Uterus (tissue), 4 donors: ENCODE results near the gene ZNF217. TPM values are rescaled to one million over a fixed set of nuclear protein-coding genes. Genes with fewer than 3 reads are reported as not detected.
"Not testable (repeated sequence)": the region's sequence is repeated elsewhere in the genome, so short reads cannot be mapped to it uniquely, and the experiment has no call there.

Source experiments
- DNase-seq, 2 donors: peaks; one replicate each; pipeline ENCODE4 v3.0.0-alpha.2; 2019 to 2020
- H3K27ac ChIP-seq, 2 donors: fragments of 200-600 bp; sonication (generic); 1 replicate in 1 of 2; 2 replicates in 1 of 2; pipeline ENCODE4 v1.5.1; 2016 to 2018
- H3K27me3 ChIP-seq, 2 donors: fragments of 200-600 bp; sonication (generic); one replicate each; pipeline ENCODE4 v1.5.1; 2018 to 2019; ENCODE audit warnings: control low read depth in 1 of 2
- H3K36me3 ChIP-seq, 2 donors: fragments of 200-600 bp; sonication (generic); one replicate each; pipeline ENCODE4 v1.5.1; 2019; ENCODE audit warnings: control low read depth in 1 of 2
- H3K4me1 ChIP-seq, 2 donors: fragments of 200-600 bp; sonication (generic); one replicate each; pipeline ENCODE4 v1.5.1; 2018 to 2019; ENCODE audit warnings: control low read depth in 1 of 2
- H3K4me3 ChIP-seq, 2 donors: fragments of 200-600 bp; sonication (generic); 1 replicate in 1 of 2; 2 replicates in 1 of 2; pipeline ENCODE4 v1.5.1; 2018 to 2019; ENCODE audit warnings: mild to moderate bottlenecking in 1 of 2
- H3K9me3 ChIP-seq, 2 donors: fragments of 200-600 bp; sonication (generic); one replicate each; pipeline ENCODE4 v1.5.1; 2019; ENCODE audit warnings: control low read depth in 1 of 2
- POLR2A ChIP-seq, 2 donors: fragments of 450-650 bp; IDR thresholded peaks; one replicate each; pipeline ENCODE4 v1.6.1; 2016; ENCODE audit warnings: antibody characterized with exemption in 2 of 2, mild to moderate bottlenecking in 1 of 2, moderate library complexity in 1 of 2
- intact Hi-C: fragments of 100-400 bp; cut with DNase I; formaldehyde crosslinking; loops from one replicate; pipeline ENCODE4 v1.15.1; 2023; ENCODE audit warnings: low total_unique reads
- total RNA-seq, 4 donors: library from RNA; depleted of rRNA in 3 of 4; stranded (reverse); fragments of >200 nt in 3 of 4; gene quantifications; one replicate each; pipeline versions ENCODE4 v1.1.0 to v1.2.4, GENCODE V29; 2014 to 2023
- TF ChIP-seq, protein P1 (sequence below), 4 experiments: fragments of 200-600 bp in 2 of 4; fragments of 450-650 bp in 2 of 4; sonication (generic) in 2 of 4; IDR thresholded peaks; one replicate each; pipeline ENCODE4 v1.5.1; 2016 to 2019; ENCODE audit warnings: antibody characterized with exemption in 4 of 4, mild to moderate bottlenecking in 2 of 4, moderate library complexity in 1 of 4
- donor health status: DM: yes; HTN: yes; CAD: no.

Gene ZNF217
- total RNA-seq, 4 donors from 2014 or later, result 7.4 to 37.8 (median 18.4) TPM

DNA sequence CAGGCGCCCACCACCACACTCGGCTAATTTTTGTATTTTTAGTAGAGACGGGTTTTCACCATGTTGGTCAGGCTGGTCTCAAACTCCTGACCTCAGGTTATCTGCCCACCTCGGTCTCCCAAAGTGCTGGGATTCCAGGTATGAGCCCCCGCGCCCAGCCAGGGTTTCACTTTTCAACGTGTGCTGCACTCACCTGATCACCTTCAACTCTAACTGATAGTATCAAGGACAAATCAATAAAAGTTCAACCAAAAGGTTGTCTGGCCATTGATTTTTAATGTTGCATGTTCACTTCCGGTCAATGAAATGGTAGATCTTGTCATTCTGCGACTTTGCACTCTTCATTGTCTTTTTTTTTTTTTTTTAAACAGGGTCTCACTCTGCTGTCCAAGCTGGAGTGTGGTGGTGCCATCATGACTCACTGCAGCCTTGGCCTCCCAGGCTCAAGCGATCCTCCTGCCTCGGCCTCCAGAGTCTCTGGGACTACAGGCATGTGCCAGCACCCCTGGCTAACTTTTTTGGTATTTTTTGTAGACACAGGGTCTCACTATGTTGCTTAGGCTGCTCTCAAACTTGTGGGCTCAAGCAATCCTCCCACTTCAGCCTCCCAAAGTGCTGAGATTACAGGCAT lies 37.3 kb downstream of the ZNF217 start:
- H3K4me1 ChIP-seq, result no peaks in the 10 kb centered on the region
- no peak for DNase-seq
- intact Hi-C loops, result no loop called here
- no peaks in the 10 kb centered on the region for H3K36me3 ChIP-seq
- TF ChIP-seq POLR2A (IDR thresholded peaks at IDR 0.05), result no peak
- TF ChIP-seq, protein P1, sequence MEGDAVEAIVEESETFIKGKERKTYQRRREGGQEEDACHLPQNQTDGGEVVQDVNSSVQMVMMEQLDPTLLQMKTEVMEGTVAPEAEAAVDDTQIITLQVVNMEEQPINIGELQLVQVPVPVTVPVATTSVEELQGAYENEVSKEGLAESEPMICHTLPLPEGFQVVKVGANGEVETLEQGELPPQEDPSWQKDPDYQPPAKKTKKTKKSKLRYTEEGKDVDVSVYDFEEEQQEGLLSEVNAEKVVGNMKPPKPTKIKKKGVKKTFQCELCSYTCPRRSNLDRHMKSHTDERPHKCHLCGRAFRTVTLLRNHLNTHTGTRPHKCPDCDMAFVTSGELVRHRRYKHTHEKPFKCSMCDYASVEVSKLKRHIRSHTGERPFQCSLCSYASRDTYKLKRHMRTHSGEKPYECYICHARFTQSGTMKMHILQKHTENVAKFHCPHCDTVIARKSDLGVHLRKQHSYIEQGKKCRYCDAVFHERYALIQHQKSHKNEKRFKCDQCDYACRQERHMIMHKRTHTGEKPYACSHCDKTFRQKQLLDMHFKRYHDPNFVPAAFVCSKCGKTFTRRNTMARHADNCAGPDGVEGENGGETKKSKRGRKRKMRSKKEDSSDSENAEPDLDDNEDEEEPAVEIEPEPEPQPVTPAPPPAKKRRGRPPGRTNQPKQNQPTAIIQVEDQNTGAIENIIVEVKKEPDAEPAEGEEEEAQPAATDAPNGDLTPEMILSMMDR (IDR thresholded peaks at IDR 0.05), result no peak
- H3K27me3 ChIP-seq, result no peaks in the 10 kb centered on the region
- H3K9me3 ChIP-seq, result no peaks in the 10 kb centered on the region
- H3K27ac ChIP-seq, result no peak overlapping the region
- H3K4me3 ChIP-seq, result no peak overlapping the region

DNA sequence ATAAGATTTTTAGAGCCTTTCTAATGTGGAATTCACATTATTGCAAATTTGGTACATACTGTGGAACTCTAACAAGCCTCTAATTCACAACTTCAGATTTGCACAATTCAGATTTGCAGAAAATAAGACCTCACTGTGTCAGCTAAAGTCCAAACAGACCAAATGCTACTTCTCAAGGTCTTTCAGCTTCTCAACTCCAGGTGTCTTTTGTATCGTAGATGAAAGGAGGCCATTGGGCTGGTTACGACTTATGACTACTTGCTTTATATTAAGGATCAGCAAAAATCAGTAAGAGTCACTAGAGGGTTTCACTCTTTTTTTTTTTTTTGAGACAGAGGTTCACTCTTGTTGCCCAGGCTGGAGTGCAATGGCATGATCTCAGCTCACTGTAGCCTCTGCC lies 37.8 kb downstream of the ZNF217 start:
- Histone ChIP-seq H3K27ac (no peak overlapping the region), H3K4me3 (no peak overlapping the region), H3K27me3 (no peaks in the 10 kb centered on the region), H3K4me1 (no peaks in the 10 kb centered on the region), H3K9me3 (no peaks in the 10 kb centered on the region), H3K36me3 (no peaks in the 10 kb centered on the region)
- no peak for TF ChIP-seq POLR2A (IDR thresholded peaks at IDR 0.05)
- TF ChIP-seq, protein P1 (IDR thresholded peaks at IDR 0.05), result no peak
- intact Hi-C loops, result no loop called here
- DNase-seq, result no peak

DNA sequence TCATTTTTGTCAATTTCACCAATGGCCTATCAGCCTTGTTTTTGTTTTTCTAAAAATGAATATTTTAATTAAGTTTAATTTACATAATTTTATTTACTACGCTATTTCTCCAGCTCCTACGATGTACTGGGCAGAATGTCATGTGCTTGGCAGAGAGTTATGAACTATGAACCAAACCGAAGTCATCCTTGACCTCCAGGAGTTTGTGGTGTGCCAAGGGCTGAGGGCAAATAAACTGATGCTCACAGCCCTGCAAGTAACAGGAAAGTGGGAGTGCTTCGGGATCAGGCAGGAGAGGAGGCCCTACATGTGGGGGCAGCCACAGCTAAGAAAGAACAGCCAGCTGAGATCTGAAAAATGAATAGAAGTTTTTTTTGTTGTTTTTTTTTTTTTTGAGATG lies 38.6 kb downstream of the ZNF217 start:
- no peak overlapping the region for H3K4me3 ChIP-seq
- TF ChIP-seq, protein P1 (IDR thresholded peaks at IDR 0.05), result no peak
- DNase-seq, result no peak
- H3K27ac ChIP-seq, result no peak overlapping the region
- no peaks in the 10 kb centered on the region for H3K9me3 ChIP-seq
- no peaks in the 10 kb centered on the region for H3K27me3 ChIP-seq
- H3K4me1 ChIP-seq, result no peaks in the 10 kb centered on the region
- intact Hi-C loops, result no loop called here
- H3K36me3 ChIP-seq, result no peaks in the 10 kb centered on the region

DNA sequence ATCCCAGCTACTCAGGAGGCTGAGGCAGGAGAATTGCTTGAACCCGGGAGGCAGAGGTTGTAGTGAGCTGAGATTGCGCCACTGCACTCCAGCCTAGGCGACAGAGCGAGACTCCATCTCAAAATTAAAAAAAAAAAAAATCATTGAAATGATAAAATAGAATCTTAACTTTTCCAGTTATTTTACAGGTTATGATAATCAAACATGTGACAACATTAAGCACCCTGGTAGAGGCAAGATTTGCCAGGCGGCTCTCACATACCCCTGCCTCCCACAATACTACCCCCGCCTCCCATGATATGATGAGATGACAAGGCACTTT lies 41.1 kb downstream of the ZNF217 start:
- intact Hi-C loops, DNase-seq, H3K36me3 ChIP-seq, H3K27me3 ChIP-seq, H3K27ac ChIP-seq, H3K4me1 ChIP-seq, H3K9me3 ChIP-seq, H3K4me3 ChIP-seq: not testable (repeated sequence)

DNA sequence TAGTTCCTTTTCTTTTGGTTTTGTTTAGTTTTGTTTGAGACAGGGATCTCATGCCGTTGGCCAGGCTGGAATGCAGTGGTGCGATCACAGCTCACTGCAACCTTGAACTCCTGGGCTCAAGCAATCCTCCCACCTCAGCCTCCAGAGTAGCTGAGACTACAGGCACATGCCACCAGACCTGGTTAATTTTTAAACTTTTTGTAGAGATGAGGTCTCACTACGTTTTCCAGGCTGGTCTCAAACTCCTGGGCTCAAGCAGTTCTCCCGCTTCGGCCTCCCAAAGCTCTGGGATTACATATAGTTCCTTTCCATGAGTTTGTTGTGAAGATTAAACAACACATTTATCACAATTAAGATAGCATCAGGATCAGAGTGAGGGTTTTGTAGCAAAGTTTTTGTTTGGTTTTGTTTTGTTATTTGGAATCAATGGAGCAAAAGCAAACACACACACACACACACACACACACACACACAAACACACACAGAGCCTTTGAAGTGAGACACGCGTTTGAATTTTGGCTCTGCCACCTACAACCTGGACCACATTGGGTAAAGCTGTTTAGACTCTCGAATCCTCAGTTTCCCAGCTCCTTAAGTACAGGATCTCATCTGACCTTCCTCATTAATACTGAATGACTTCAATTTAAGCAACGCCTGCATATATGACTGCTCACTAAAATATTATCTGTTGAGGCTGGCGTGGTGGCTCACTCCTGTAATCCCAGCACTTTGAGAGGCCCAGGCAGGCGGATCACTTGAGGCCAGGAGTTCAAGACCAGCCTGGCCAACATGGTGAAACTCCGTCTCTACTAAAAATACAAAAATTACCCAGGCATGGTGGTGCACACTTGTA lies 41.7 kb downstream of the ZNF217 start:
- H3K9me3 ChIP-seq, H3K36me3 ChIP-seq, H3K27ac ChIP-seq, H3K4me3 ChIP-seq, H3K4me1 ChIP-seq, H3K27me3 ChIP-seq, intact Hi-C loops, DNase-seq: not testable (repeated sequence)

DNA sequence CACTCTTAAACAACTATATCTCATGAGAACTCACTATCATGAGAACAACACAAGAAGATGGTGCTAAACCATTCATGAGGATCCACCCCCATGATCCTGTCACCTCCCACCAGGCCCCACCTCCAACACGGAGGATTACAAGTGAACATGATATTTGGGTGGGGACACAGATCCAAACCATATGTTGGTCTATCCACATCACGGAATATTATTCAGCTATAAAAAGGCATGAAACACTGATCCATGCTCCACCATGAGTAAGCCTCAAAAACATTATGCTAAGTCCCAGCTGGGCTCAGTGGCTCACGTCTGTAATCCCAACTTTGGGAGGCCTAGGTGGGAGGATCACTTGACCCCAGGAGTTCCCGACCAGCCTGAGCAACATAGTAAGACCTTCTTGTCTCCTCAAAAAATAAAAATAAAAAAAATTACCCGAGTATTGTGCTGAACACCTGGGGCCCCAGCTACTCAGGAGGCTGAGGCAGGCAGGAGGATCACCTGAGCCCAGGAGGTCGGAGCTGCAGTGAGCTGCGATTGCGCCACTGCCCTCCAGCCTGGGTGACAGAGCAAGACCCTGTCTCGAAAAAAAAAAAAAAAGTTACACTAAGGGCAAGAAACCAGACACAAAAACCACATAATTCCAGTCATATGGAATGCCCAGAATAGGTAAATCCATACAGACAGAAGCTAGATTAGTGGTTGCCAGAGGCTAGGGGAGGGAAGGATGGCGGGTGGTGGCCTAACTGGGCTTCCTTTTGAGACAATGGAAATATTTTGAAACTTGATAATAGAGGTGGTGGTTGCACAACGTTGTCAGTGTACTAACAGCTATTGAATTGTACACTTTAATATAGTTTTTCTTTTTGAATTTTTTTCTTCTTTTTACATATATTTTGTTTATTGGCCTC lies 43.1 kb downstream of the ZNF217 start:
- Histone ChIP-seq H3K4me1 (no peaks in the 10 kb centered on the region), H3K9me3 (no peaks in the 10 kb centered on the region), H3K4me3 (no peak overlapping the region), H3K36me3 (no peaks in the 10 kb centered on the region), H3K27me3 (no peaks in the 10 kb centered on the region), H3K27ac (no peak overlapping the region)
- no peak for TF ChIP-seq POLR2A (IDR thresholded peaks at IDR 0.05)
- TF ChIP-seq, protein P1 (IDR thresholded peaks at IDR 0.05), result no peak
- intact Hi-C loops, result no loop called here
- no peak for DNase-seq
